HTR-8/SVneo (cell line): ENCODE results near the gene LOXL1.
"Not testable (repeated sequence)": the region's sequence is repeated elsewhere in the genome, so short reads cannot be mapped to it uniquely, and the experiment has no call there.

Source experiments
- DNase-seq: peaks from one replicate; pipeline ENCODE4 v3.0.0; 2011; ENCODE audit warnings: low spot score, mixed read lengths; ENCODE audit not compliant: insufficient read length
- FAIRE-seq: peaks from 2 replicates; lab custom pipeline; 2011; peaks lifted over from hg19 to GRCh38; lab: Jason Lieb, UNC

The LOXL1 gene

DNA sequence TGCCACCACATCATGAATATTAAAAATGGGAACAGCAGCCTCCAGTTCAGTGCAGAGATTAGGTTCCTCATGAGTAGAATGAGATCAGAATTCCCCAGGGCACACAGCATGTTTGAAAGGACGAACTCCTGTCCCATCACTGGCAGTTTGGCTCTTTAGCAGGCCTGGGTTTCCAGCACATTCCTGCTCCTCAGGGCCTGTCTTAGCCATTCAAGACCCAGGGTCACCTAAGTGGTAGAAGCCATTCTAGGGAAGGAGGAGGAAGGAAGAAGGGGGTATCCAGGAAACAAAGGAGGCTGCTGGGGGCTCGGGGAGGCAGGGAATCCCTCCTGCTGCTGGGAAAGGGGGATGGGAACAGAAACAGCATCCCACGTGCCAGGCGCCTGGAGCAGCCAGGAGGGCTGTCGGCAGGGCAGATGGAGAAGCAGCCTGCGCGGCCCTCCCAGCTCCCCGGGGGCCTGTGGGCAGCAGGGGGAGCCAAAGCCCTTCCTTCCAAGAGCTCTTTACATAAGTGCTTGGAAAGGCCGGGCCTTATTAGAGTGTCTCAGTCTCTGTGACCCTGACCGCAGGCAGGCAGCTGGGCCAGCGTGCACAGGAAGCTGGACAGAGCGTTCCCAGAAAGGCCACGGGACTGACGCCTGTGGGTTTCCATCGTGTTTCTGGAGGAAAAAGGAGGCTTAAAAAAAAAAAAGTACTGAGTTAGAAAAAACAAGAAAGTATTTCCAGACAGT is 24.7 kb downstream of the LOXL1 start:
- FAIRE-seq: no peak

DNA sequence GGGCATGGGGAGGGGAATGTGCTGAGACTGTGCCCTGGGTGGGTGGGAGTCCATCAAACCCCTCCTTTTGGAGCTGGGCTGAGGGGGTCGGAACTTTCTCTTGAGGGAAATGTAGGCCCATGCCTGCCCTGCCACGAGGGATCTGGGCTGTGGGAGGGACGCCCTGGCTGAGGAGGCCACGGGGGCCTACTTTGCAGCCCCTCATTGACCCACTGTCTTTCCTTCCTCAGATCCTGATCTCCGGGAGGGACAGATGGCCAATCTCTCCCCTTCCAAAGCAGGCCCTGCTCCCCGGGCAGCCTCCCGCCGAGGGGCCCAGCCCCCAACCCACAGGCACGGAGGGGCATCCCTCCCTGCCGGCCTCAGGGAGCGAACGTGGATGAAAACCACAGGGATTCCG is 25.3 kb downstream of the LOXL1 start:
- DNase-seq (no peak), FAIRE-seq (no peak)

More for the DNA sequence above, 24.7 kb downstream of the LOXL1 start:
- DNase-seq: peak; percentile 89

DNA sequence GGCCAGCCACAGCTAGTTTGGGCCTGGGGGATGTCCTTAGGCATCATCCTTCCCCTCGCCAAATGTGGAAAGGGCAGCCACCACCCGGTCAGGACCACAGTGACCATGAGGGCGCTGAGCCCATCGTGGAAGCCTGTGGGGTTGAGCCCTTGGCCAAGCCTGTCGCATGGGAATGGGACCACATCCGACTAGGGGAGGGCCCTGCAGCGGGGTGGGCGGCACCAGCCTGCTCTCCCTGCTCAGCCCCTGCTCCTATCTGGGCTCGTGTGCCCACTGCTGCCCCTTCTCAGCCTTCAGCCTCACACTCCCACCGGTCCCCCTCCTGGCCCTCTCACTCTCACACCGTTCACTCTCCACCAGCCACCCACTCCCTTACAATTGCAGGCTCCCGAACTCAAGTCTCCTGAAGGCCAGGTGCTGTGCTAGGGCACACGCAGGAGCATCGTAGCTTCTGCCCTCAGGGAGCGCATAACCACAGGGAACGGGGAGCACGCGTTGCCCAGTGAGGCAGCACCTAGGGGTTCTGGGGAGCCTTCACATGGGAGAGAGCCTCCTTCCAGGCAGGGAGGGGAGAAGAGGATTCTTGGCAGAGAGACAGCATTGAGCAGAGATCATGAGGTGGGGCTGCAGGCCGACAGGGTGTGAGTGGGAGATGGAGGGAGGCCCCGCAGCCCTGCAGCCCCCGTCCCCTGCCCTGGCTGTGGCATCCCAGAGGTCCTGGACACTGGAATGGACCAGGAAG is 26.1 kb downstream of the LOXL1 start:
- no peak for FAIRE-seq

DNA sequence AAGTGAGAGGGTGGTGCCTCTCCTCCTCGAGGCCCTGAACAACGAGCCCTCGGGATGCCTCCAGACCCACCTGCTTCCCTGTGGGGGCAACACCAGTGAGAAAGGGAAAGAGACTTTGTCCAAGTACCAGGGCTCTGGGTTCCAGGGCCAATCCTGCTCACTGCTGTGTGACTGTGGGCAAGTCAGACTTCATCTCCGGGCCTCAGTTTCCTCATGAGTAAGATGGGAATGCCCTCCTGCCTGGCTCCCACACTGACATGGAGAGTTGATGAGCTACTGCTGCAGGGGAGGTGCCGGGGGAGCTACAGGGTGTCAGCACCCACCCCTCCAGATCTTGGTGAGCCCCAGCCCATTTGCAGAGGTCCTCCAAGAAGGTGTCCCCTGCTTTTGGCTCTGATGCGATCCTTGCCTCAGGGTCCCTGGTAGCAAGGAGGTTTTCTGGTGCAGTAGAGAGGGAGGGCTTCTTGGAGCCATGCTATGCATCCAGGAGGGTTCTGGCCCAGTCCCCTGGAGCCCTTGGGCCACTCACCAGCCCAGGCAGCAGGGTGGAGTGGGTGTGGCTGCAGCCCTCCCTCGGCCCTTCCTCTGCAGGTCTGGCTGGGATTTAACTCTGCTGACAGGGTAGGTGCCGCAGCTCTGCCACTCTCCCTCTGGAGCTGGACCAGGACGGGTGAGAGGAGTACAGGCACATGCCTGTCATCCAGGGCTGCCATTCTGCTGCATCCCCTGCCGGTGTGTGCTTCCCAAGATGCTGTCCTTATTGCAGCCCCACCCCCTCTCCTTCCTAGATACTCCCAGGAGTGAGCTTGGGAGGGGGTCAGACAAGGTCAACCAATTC is 26.9 kb downstream of the LOXL1 start:
- DNase-seq (no peak), FAIRE-seq (no peak)

More for the DNA sequence above, 26.1 kb downstream of the LOXL1 start:
- no peak for DNase-seq

DNA sequence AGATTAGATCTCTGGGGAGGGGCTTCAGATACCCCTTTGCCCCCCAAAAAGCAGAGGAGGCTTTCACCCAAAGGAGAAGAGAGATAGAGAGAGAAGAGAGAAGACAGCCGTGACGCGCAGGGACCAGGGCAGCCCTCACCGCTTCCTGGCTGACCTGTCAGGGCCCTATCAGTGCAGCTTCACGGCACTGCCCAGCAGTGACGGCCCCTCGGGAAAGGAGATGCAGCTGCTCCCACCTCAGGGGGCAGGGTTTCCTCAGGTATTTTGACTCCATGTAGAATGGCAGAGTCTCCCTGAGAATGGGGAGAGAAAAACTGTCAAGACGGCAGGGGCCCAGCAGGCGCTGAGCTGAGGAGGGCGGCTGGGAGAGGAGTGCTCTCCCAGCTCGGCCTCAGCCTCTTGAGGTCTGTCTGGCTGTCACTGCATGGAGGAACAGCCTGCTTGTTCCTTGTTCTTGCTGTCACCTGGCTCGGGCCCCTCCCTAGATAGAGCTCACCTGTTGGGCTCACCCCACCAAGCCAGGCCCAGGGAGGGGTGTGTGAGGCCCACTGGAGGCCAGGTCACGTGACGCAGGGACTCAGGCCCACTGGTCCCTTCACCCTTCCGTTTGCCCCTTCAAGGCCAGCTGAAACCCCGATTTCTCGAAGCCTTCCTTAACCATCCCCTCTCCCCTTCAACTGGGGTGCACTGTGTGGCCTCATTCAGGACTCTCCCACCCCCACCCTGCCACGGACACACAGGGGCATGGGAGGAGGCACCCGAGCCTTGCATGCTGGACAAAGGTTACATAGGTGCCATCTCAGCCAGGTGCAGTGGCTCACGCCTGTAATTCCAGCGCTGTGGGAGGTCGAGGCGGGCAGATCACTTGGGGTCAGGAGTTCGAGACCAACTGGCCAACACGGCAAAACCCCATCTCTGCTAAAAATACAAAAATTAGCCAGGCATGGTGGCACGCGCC is 28.2 kb downstream of the LOXL1 start:
- DNase-seq: no peak
- FAIRE-seq: no peak

DNA sequence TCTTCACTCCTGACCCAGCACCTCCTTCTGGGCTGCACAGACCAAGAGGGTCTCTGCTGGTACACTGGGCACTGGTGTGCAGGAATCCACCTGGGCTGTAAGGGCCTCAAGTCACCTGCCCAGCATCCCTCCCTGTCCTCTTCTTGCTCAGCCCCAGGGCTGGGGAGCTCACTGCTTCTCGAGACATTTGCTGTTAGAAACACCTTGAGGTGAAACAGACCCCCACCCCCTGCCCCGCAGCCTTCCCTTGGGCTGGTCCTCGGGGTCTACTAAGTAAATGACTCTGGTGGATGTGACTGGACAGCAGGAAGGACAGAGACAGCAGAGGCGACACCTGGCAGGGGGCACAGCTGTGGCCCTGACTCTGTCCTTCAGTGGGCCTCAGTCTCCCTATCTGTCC is 29.1 kb downstream of the LOXL1 start:
- FAIRE-seq: no peak
- DNase-seq: no peak

DNA sequence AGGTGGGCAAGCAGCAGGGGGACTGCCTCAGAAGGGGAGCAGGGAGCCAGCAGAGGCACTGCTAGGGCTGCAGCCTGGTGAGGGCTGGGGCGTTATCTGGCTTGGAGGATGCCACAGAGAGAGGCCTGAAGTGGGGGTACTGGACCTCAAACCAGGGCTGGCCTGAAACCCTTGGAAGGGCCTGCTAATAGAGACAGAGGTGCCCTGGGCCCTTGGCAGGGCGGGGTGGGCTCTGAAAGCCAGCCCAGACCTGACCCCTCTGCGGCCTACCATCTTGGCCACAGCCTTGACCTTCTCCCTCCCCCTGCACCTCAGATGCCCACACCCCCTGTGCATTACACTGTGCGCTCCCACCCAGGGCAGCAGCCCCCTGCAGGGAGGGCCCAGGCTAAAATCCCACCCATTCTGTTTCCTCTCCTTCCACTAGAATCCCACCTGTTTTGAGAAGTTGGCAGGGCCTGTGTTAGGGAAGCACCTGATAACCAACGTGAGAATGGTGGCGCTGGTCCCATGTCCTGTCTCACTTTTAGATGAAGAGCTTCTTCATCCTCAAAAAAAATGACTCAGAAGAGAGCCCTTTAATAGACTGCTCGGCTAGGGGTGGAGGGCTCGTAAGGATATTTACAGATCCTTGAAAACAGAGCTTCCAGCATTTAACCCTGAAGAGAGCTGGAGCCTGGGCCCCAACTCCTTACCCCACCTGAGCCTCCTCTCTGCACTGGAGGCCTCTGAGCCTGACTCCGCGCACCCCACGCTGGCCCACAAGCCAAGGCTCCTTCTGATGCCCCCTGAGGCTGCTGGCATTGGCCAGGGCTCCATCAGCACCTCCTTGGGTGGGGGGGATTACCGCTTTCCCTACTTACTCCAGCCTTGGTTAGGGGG is 29.8 kb downstream of the LOXL1 start:
- no peak for FAIRE-seq
- DNase-seq: no peak

DNA sequence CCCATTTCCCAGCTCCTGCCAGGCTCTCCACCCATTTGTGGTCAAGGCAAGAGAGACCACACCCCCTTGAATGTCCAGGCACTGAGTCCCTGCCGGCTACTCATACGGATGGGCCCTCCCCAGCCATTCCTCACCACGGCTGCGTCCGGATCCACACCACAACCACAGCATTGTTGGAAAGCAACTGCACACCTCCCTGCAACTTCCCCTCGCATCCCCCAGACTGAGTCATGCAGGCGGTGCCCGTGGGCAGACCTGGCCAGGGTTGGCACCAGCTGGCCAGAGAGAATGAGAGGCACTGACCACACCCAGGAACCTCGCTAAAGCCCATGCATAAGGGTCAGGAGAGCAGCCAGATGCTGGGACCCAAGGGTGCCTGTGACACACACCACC is 30.5 kb downstream of the LOXL1 start:
- DNase-seq: peak; percentile 87

DNA sequence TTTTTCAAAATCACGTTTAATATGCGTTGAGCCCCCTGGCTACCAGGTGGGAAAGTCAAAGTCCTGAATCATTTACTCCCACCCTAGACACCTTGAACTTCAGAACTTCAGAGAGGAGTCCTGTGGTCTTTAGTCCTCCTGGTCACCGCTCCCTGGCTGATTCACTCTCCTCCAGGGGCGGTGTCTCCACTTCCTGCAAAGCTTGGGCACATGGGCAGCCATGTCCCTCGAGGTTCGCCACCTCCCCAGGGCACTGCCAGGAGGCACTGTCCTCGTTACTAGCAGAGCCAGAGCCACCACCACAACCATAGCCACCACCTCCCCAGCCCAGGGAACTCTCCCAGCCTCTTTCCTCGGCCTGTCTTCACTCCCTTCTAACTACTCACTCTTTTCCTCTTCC is 31.0 kb downstream of the LOXL1 start:
- no peak for DNase-seq
- no peak for FAIRE-seq

More for the DNA sequence above, 30.5 kb downstream of the LOXL1 start:
- peak; percentile 97 for FAIRE-seq

DNA sequence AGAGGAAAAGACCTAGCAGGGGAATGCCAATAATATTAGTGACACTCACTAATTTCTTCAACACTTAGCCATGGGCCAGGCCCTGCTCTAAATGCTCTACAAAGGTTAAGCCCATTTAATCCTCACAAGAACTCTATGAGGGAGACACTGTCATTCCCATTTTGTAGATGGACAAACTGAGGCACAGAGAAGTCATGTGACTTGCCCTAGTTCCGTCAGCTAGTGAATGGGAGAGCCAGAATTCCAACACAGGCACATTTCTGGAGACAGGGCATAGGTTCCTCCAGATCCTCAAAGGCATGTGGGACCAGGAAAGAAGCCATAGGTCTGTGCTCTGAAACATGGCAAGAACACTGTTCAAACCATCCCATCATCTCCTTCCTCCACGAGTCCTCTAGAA is 31.5 kb downstream of the LOXL1 start:
- FAIRE-seq (no peak), DNase-seq (no peak)

DNA sequence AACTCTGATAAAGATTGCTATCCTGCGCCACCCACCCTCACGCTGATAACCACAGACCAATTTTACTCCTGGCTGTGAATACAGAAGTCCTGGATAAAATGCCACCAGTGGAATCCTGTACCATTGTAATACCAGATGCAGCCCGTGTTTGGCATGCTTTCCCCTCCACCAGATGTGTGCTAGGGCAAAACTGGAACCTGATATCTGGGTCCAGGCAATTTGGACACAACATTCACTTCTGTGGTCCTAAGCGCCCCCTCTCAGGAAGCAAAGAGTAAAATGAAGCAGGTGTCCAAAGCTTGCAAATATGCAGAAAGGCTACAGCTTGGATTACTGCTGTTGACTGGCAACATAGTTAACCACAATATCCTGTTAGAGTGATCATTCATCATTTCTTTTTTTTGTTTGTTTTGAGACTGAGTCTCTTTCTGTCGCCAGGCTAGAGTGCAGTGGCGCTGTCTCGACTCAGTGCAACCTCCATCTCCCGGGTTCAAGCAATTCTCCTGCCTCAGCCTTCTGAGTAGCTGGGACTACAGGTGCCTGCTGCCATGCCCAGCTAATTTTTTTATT is 32.8 kb downstream of the LOXL1 start:
- DNase-seq (no peak), FAIRE-seq (no peak)

DNA sequence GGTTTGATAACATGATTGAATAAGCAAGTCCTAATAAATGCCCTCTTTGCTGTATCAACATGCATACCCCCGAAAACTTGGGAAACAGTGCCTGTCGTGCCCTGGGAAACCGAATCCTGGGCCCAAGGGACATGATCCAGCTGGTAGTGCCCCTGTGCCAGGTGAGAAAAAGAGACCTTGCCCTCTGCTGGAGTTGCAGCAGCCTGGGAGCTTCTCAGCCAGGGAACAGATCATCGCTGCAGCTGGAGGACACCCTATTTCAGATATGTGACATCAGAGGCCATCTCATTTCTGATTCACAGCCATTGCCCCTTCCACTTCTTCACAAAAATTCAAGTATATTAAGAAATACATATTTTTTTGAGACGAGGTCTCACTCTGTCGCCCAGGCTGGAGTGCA is 33.5 kb downstream of the LOXL1 start:
- DNase-seq: no peak
- FAIRE-seq: no peak

DNA sequence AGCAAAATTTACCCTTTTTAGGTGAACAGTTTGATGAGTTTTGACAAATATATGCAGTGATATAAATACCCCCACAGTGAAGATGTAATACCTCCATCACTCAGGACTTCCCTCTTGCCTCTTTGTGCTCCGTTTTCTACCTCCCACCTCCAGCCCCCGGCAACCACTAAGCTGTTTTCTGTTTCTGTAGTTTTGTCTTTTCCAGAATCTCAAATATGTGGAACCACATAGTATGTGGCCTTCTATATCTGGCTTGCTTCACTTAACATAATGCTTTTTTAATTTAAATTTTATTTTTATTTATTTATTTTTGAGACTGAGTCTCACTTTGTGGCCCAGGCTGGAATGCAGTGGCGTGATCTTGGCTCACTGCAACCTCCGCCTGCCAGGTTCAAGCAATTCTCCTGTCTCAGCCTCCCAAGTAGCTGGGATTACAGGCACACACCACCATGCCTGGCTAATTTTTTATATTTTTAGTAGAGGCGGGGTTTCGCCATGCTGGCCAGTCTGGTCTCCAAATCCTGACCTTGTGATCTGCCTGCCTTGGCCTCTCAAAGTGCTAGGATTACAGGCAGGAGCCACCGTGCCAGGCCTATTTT is 34.3 kb downstream of the LOXL1 start:
- not testable (repeated sequence) for DNase-seq, FAIRE-seq

DNA sequence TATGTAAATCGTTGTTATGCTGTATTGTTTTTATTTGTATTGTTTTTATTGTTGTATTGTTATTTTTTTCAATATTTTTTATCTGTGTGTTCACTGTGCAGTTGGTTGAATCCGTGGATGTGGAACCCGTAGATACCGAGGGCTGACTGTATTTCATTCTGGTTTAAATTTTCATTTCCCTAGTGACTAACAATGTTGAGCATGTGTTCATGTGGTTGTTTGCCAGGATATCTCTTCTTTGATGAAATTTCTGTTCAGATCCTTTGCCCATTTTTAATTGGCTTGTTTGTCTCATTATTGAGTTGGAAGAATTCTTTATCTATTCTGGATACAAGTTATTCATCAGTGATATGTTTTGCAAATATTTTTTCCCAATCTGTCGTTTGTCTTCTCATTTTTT is 36.2 kb downstream of the LOXL1 start:
- DNase-seq (no peak), FAIRE-seq (no peak)

DNA sequence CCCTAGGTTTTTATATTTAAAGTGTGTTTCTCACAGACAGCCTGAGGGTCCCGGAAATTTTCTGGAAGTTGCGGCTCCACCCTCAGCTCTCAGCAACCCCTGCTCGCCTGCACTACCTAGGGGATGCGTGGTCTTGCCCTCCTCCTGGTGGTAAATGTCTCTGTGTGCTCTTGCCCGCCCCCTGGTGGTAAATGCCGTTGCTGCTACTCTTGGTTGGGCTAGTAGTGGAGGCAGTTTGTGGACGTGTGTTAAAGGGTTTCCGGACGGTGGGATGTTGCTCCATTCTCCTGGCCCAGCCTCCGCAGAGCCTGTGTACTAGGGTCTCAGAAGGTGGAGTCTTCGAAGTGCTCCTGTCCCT is 38.5 kb downstream of the LOXL1 start:
- peak; percentile 76 for FAIRE-seq
- peak; percentile 85 for DNase-seq

DNA sequence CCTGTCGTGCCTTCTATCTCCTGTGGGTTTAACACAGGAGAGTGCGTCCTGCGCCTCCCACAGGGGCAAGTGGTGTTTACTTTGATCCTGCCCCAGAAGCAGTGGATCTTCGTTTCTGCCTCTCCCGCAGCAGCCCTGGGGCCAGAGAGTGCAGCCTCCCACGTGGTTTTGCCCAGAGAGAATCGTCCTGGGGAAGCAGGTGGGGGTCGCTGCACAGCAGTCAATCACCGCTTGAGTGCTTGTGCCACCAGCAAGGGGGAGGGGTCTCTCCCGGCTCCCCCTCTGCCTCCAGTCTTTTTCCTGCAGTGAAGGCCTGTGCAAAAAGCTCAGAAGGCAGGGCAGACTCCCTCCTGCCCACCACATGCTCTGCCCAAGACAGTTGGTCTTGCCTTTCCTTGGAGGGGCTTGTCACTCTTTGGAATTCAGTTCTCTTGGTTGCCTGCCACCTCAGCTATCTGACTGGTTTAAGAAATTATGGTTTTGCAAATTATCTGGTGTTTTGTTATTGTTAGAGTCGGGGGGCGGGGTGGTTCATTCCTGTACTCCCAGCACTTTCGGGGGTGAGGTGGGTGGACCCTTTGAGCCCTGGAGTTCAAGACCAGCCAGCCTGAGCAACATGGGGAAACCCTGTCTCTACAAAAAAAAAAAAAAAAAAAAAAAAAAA is 39.0 kb downstream of the LOXL1 start:
- DNase-seq: no peak
- FAIRE-seq: no peak

DNA sequence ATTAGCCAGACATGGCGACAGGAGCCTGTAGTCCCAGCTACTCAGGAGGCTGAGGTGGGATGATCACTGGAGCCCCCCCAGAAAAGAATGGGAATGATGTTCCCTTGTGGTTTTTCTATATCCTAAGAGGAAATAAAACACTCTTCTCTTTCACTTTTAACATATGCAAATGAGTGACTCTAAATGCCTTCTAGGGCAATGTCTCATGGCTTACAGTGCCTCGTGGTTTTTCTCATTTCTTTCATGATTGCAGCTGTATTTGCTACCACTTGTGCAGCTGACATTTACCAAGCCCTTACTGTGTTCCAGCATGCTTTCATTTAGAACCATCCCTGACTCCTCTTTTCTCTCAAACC is 39.5 kb downstream of the LOXL1 start:
- no peak for FAIRE-seq
- DNase-seq: no peak

DNA sequence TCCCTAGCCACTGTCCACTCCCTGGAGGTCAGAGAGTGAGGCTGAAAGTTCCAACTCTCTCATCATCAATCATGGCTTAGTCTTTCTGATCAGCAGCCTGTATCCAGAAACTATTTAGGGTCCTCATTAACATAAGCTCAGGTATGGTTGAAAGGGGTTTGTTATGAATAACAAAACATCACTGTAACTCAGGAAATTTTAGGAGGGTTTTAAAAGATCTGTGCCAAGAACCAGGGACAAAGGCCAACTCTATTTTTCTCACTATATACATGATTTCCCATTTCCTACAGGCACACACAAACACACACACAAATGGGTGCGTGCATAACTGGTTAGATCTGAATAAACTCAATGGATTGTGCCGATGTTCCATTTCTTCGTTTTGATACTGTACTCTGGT is 42.2 kb downstream of the LOXL1 start:
- no peak for FAIRE-seq

More for the DNA sequence above, 42.2 kb downstream of the LOXL1 start:
- DNase-seq: no peak
